Activated CD4-positive, alpha-beta T cell treated with anti-CD3 and anti-CD28 coated beads, Interleukin-2, amount 10 ng/mL, durations not matched to agents 24 days and 14 days (primary cell): ENCODE data around the gene NTMT2. TPM values are rescaled to one million over a fixed set of nuclear protein-coding genes. Genes with fewer than 3 reads are reported as not detected.

ENCODE experiments used
- DNase-seq: peaks from one replicate; pipeline ENCODE4 v3.0.0; 2022
- H3K27ac Mint-ChIP-seq: one replicate; pipeline ENCODE4 v1.8.0; 2022; ENCODE audit warnings: mild to moderate bottlenecking, mixed read lengths
- H3K27me3 Mint-ChIP-seq: one replicate; pipeline ENCODE4 v1.8.0; 2022; ENCODE audit warnings: mixed read lengths
- H3K36me3 Mint-ChIP-seq: one replicate; pipeline ENCODE4 v1.8.0; 2022; ENCODE audit warnings: low read depth, mild to moderate bottlenecking, mixed read lengths
- H3K4me1 Mint-ChIP-seq: one replicate; pipeline ENCODE4 v1.8.0; 2021; ENCODE audit warnings: mixed read lengths
- H3K4me3 Mint-ChIP-seq: one replicate; pipeline ENCODE4 v1.8.0; 2022; ENCODE audit warnings: mild to moderate bottlenecking, moderate library complexity, mixed read lengths
- H3K9me3 Mint-ChIP-seq: one replicate; pipeline ENCODE4 v1.8.0; 2021; ENCODE audit warnings: mixed read lengths
- intact Hi-C: fragments of 100-400 bp; cut with micrococcal nuclease; formaldehyde crosslinking; loops from one replicate; pipeline ENCODE4 v1.15.1; 2023
- total RNA-seq: library from RNA; stranded (reverse); gene quantifications from 2 replicates; pipeline ENCODE4 v1.2.3, GENCODE V29; 2022

NTMT2 gene
- total RNA-seq, 1 donor from 2014 or later, result not detected

- no peaks in the 10 kb centered on the region for H3K36me3 Mint-ChIP-seq
- intact Hi-C loops, result no loop called here
- no peaks in the 10 kb centered on the region for H3K9me3 Mint-ChIP-seq
- no peak overlapping the region for H3K27ac Mint-ChIP-seq
- no peaks in the 10 kb centered on the region for H3K4me1 Mint-ChIP-seq
- no peak overlapping the region for H3K4me3 Mint-ChIP-seq
- H3K27me3 Mint-ChIP-seq, result peaks cover 4% of the 10 kb centered on the region
- DNase-seq, result peak; percentile 34
These were observed 5.4 kb upstream of the NTMT2 start for GRCh38 chr1:170140371-170140770.

- Mint-ChIP-seq H3K36me3 (no peaks in the 10 kb centered on the region), H3K4me1 (no peaks in the 10 kb centered on the region), H3K27me3 (peaks cover 2% of the 10 kb centered on the region), H3K9me3 (no peaks in the 10 kb centered on the region), H3K27ac (no peak overlapping the region), H3K4me3 (no peak overlapping the region)
- peak; percentile 21 for DNase-seq
- intact Hi-C loops, result no loop called here
These were observed 698 bp upstream of the NTMT2 start for GRCh38 chr1:170145061-170145460.

GRCh38 chr1:170146720-170147263 lies 1.0 kb downstream of the NTMT2 start:
- intact Hi-C loops, result no loop called here
- peaks cover 3% of the 10 kb centered on the region for H3K27me3 Mint-ChIP-seq
- H3K4me3 Mint-ChIP-seq, result no peak overlapping the region

GRCh38 chr1:170149241-170149640 lies 3.5 kb downstream of the NTMT2 start:
- no peaks in the 10 kb centered on the region for H3K4me1 Mint-ChIP-seq
- no peaks in the 10 kb centered on the region for H3K36me3 Mint-ChIP-seq
- peaks cover 4% of the 10 kb centered on the region for H3K9me3 Mint-ChIP-seq
- H3K4me3 Mint-ChIP-seq, result no peak overlapping the region
- peaks cover 3% of the 10 kb centered on the region for H3K27me3 Mint-ChIP-seq
- no peak overlapping the region for H3K27ac Mint-ChIP-seq
- intact Hi-C loops, result no loop called here
- no peak for DNase-seq

More at GRCh38 chr1:170146720-170147263, 1.0 kb downstream of the NTMT2 start:
- H3K4me1 Mint-ChIP-seq, result no peaks in the 10 kb centered on the region
- H3K36me3 Mint-ChIP-seq, result no peaks in the 10 kb centered on the region
- no peaks in the 10 kb centered on the region for H3K9me3 Mint-ChIP-seq
- DNase-seq, result peak; percentile 54
- no peak overlapping the region for H3K27ac Mint-ChIP-seq

- H3K4me1 Mint-ChIP-seq, result no peaks in the 10 kb centered on the region
- H3K9me3 Mint-ChIP-seq, result peaks cover 4% of the 10 kb centered on the region
- no peak overlapping the region for H3K4me3 Mint-ChIP-seq
- peaks cover 3% of the 10 kb centered on the region for H3K27me3 Mint-ChIP-seq
- intact Hi-C loops, result no loop called here
- H3K36me3 Mint-ChIP-seq, result no peaks in the 10 kb centered on the region
- H3K27ac Mint-ChIP-seq, result no peak overlapping the region
- DNase-seq, result no peak
These were observed 4.3 kb downstream of the NTMT2 start for GRCh38 chr1:170150016-170150415.

GRCh38 chr1:170150921-170151320 lies 5.2 kb downstream of the NTMT2 start:
- Mint-ChIP-seq H3K4me3 (no peak overlapping the region), H3K27ac (no peak overlapping the region), H3K27me3 (peaks cover 3% of the 10 kb centered on the region), H3K36me3 (no peaks in the 10 kb centered on the region), H3K4me1 (no peaks in the 10 kb centered on the region), H3K9me3 (peaks cover 4% of the 10 kb centered on the region)
- intact Hi-C loops, result no loop called here
- no peak for DNase-seq

GRCh38 chr1:170153417-170153816 lies 7.7 kb downstream of the NTMT2 start:
- intact Hi-C loops, result no loop called here
- Mint-ChIP-seq H3K4me1 (no peaks in the 10 kb centered on the region), H3K4me3 (no peak overlapping the region), H3K27ac (no peak overlapping the region), H3K36me3 (no peaks in the 10 kb centered on the region), H3K9me3 (peaks cover 4% of the 10 kb centered on the region), H3K27me3 (peaks cover 7% of the 10 kb centered on the region)
- DNase-seq, result no peak

- Mint-ChIP-seq H3K27ac (no peak overlapping the region), H3K4me1 (no peaks in the 10 kb centered on the region), H3K36me3 (no peaks in the 10 kb centered on the region), H3K27me3 (peaks cover 5% of the 10 kb centered on the region), H3K9me3 (peaks cover 4% of the 10 kb centered on the region), H3K4me3 (no peak overlapping the region)
- intact Hi-C loops, result no loop called here
- DNase-seq, result no peak
These were observed 9.3 kb downstream of the NTMT2 start for GRCh38 chr1:170155055-170155454.

GRCh38 chr1:170156594-170156993 lies 10.8 kb downstream of the NTMT2 start:
- intact Hi-C loops, result no loop called here
- H3K4me3 Mint-ChIP-seq, result no peak overlapping the region
- H3K27me3 Mint-ChIP-seq, result peaks cover 3% of the 10 kb centered on the region
- H3K27ac Mint-ChIP-seq, result no peak overlapping the region
- DNase-seq, result no peak
- H3K4me1 Mint-ChIP-seq, result no peaks in the 10 kb centered on the region
- peaks cover 4% of the 10 kb centered on the region for H3K9me3 Mint-ChIP-seq
- H3K36me3 Mint-ChIP-seq, result no peaks in the 10 kb centered on the region

GRCh38 chr1:170157820-170158219 lies 12.1 kb downstream of the NTMT2 start:
- Mint-ChIP-seq H3K9me3 (peaks cover 4% of the 10 kb centered on the region), H3K4me1 (no peaks in the 10 kb centered on the region), H3K27me3 (peaks cover 3% of the 10 kb centered on the region), H3K4me3 (no peak overlapping the region), H3K36me3 (no peaks in the 10 kb centered on the region), H3K27ac (no peak overlapping the region)
- DNase-seq, result no peak
- intact Hi-C loops, result no loop called here

GRCh38 chr1:170162459-170163246 lies 16.9 kb downstream of the NTMT2 start:
- H3K36me3 Mint-ChIP-seq, result no peaks in the 10 kb centered on the region
- no peaks in the 10 kb centered on the region for H3K9me3 Mint-ChIP-seq
- intact Hi-C loops, result no loop called here
- no peak for DNase-seq
- no peak overlapping the region for H3K4me3 Mint-ChIP-seq
- peaks cover 2% of the 10 kb centered on the region for H3K27me3 Mint-ChIP-seq
- H3K27ac Mint-ChIP-seq, result no peak overlapping the region
- no peaks in the 10 kb centered on the region for H3K4me1 Mint-ChIP-seq

- no peak for DNase-seq
- Mint-ChIP-seq H3K4me3 (no peak overlapping the region), H3K9me3 (peaks cover 3% of the 10 kb centered on the region), H3K4me1 (peaks cover 4% of the 10 kb centered on the region), H3K36me3 (no peaks in the 10 kb centered on the region), H3K27me3 (no peaks in the 10 kb centered on the region), H3K27ac (no peak overlapping the region)
- intact Hi-C loops, result no loop called here
These were observed 18.5 kb downstream of the NTMT2 start for GRCh38 chr1:170164103-170164763.

GRCh38 chr1:170166518-170167180 lies 20.9 kb downstream of the NTMT2 start:
- Mint-ChIP-seq H3K36me3 (no peaks in the 10 kb centered on the region), H3K27ac (no peak overlapping the region), H3K4me1 (peaks cover 4% of the 10 kb centered on the region), H3K9me3 (peaks cover 12% of the 10 kb centered on the region), H3K4me3 (no peak overlapping the region), H3K27me3 (no peaks in the 10 kb centered on the region)
- intact Hi-C loops, result no loop called here
- DNase-seq, result no peak

GRCh38 chr1:170168265-170168664 lies 22.5 kb downstream of the NTMT2 start:
- intact Hi-C loops, result no loop called here
- DNase-seq, result no peak
- Mint-ChIP-seq H3K9me3 (peaks cover 15% of the 10 kb centered on the region), H3K36me3 (no peaks in the 10 kb centered on the region), H3K4me3 (peak overlapping the region; percentile 28), H3K4me1 (peaks cover 4% of the 10 kb centered on the region), H3K27me3 (no peaks in the 10 kb centered on the region), H3K27ac (no peak overlapping the region)
